Measurements from ENCODE around the gene DNAJC25.
"Not testable (repeated sequence)": the region's sequence is repeated elsewhere in the genome, so short reads cannot be mapped to it uniquely, and the experiment has no call there.

Gene DNAJC25

DNA sequence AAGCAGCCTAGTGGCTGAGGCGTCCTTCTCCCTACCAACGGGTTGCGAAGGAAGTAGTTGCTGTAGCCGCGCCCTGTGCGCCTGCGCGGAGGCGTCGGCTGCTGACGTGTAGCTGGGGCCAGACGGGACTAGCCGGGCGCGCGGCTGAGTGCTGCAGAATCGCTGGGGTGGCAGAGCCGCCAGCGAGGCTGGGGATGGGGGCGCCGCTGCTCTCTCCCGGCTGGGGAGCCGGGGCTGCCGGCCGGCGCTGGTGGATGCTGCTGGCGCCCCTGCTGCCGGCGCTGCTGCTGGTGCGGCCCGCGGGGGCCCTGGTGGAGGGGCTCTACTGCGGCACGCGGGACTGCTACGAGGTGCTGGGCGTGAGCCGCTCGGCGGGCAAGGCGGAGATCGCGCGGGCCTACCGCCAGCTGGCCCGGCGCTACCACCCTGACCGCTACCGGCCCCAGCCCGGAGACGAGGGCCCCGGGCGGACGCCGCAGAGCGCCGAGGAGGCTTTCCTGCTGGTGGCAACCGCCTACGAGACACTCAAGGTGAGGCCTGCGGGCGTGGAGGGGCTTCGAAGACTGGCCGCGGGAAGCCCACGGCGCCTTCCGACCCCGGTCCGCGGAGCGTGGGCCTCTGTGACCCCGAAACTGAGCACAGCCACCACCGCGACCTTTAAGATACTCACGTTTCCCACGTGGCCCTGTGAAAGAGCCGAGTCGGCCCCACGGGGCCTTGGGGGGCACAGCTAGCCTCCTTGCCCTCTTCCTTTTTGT, at the start of gene DNAJC25:
Gene DNAJC25 (plus strand): TSS at position 121 of the 758 bp plus-strand sequence. CDS start 74 bp downstream, at position 195.
- in situ Hi-C loops (cut with MboI; ENCODE audit: low sequenced_read_pairs) = no loop called here

GRCh38 chr9:111582888-111583287, 48.2 kb upstream of the DNAJC25 start:
- in situ Hi-C loops (cut with MboI; ENCODE audit: low sequenced_read_pairs) = no loop called here

- in situ Hi-C loops (cut with MboI; ENCODE audit: low sequenced_read_pairs) = no loop called here
Measured at GRCh38 chr9:111586378-111586777, 44.8 kb upstream of the DNAJC25 start.

DNA sequence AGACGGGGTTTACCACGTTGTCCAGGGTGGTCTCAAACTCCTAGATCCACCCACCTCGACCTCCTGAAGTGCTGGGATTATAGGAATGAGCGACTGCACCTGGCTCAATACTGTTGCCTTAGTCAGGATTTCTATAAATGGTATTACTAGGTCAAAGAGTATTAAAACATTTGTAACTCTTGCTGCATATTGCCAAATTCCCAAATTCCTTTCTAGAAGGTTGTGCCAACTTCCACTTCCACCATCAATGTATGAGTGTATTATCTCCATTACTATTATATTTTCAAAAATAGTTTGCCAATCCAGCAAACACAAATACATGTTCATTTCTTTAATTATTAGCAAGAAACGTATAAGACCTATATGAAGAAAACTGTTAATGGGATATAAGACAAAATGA, 42.3 kb upstream of the DNAJC25 start:
- in situ Hi-C loops (cut with MboI; ENCODE audit: low sequenced_read_pairs) = no loop called here

DNA sequence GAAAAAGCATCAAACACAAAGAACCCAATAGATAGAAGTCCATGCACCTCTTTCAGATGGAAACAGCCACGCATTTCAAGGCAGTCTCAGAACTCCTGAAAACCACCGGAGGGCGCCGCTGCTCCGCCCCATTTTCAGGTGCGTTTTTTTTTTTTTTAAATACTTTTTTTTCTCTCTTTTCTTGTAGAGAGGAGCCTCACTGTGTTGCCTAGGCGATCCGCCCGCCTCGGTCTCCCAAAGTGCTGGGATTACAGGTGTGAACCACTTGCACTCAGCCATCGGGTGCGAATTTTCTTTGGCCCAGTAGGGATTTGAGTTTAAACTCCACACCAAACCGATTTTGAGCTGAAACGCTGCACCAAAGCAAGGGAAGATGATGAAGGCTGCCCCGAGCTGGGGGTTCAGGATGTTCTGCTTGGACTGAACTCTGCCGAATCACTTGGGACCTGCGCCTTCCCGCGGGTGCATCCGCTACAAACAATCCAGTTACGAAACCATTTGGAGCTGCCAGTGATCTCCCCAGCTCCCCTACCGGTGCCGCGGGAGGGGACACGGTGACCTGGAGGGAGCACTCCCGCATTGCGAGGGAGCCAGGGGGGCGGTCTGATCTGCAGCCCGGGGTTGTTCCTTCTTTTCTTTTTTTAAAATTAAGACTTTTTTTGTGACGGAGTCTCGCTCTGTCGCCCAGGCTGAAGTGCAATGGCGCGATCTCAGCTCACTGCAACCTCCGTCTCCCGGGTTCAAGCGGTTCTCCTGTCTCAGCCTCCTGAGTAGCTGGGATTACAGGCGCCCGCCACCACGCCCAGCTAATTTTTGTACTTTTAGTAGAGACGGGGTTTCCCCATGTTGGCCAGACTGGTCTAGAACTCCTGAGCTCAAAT, 33.0 kb upstream of the DNAJC25 start:
- in situ Hi-C loops (cut with MboI; ENCODE audit: low sequenced_read_pairs) = no loop called here

DNA sequence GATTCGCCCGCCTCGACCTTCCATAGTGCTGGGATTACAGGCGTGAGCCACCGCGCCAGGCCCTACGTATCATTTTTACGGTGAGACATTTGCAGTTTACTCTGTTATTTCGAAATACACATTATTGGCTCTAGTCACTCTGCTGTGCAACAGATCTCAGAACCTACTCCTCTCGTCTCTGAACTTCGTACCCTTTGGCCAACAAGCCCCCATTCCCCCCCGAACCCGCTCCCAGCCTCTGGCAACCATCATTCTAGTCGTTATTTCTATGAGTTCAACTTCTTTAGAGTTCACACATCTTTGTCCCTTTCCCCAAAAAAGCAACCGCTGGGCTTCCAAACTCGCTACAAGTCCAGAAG, 32.4 kb upstream of the DNAJC25 start:
- in situ Hi-C loops (cut with MboI; ENCODE audit: low sequenced_read_pairs) = no loop called here

DNA sequence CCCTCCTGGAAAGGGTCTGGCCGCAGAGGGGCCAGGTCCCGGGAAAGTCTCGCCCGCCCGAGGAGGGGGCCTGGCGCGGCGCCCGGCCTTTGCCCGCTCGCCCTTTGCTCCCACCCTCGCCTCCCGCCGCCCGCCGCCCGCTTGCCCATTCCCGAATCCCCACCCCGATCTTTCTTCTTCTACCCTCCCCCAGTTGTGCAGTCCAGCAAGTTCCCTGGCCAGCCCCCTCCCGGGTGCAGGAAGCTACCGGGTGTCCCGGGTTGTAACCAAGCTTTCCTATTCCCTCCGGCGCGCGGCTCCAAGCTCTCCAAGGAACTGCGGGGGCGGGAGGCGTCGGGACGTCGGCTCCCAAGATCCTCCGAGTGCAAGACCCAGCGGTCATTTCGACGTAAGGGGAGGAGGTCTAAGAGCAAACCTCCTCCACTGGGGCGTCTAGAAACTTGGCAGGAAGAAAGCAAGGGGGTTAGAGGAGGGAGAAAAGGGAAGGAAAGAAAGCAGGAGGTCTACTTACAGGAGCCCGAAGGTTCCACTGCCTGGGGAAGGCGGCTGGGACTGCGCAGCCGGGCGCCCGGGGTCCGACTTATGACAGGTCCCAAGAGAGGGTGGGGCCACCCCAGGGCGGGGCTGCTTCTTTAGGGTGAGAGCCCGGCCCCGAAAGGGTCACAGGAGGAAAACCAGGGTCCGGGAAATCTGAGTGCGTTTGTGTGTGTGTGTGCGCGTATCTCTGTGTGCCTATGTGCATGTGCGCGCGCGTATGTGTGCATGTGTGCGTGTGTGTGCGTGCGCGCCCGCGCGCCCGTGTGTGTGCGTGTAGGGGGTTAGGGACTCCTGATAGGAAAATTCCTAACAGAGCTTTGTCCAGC, 31.8 kb upstream of the DNAJC25 start, which contains the start of gene PTGR1:
Gene PTGR1 (minus strand): TSS at position 556 of the 863 bp plus-strand sequence. CDS start 2,225 bp downstream, outside the sequence.
- in situ Hi-C loops (cut with MboI; ENCODE audit: low sequenced_read_pairs) = no loop called here

DNA sequence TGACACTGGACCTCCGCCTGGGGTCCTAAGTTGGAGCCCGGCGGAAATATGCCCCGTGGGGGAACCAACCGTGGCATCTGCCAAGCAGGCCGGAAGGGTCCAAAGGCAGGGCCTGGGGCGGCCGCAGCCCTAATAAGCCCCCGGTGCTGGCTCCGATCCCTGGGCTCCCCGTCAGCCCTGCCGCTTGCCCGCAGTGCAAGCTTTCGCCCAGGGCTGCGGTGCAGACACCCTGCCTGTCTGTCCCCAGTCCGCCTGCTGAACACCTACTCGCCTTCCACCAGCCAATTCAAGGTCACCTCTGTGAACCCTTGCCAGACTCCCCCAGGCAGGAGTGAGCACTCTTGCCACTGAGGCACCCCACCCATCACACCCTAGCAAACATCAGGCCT, 31.2 kb upstream of the DNAJC25 start:
- in situ Hi-C loops (cut with MboI; ENCODE audit: low sequenced_read_pairs) = no loop called here

DNA sequence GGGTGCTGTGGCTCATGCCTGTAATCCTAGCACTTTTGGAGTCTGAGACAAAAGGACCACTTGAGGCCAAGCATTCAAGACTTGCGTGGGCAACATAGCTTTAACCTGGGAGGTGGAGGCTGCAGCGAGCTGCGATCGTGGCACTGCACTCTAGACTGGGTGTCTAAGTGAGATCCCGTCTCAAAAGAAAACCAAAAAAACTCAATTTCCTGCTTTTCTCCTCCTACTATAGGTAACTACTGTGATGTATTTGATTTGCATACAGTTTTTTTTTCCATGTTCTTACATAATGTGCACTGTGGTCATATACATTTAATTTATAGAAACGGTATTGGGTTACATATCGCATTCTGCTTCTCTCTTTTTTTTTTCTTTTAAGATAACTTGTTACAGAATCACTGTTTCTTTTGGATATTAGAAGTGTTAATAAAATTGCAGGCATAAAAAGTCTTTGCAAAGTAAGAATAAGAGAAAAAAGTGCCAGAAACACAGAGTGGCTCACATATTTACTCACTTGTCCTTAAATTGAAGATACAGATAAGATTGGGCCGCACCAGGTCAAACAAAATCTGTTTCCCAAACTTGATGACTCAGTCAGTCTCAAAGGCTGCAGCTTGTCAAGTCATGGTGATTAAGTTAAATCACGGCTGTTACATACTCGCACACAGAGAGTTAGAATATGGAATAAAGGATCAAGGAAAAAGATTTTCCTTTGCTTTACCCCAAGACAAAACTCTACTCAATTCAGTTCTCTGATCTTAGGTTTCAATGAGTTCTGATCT, 29.7 kb upstream of the DNAJC25 start:
- in situ Hi-C loops (cut with MboI; ENCODE audit: low sequenced_read_pairs) = no loop called here

- in situ Hi-C loops (cut with MboI; ENCODE audit: low sequenced_read_pairs) = no loop called here
Measured at GRCh38 chr9:111603041-111603440, 28.1 kb upstream of the DNAJC25 start.

- in situ Hi-C loops (cut with MboI; ENCODE audit: low sequenced_read_pairs) = no loop called here
Measured at GRCh38 chr9:111604054-111604615, 27.0 kb upstream of the DNAJC25 start.

GRCh38 chr9:111605041-111605559, 26.0 kb upstream of the DNAJC25 start:
- in situ Hi-C loops (cut with MboI; ENCODE audit: low sequenced_read_pairs) = no loop called here

DNA sequence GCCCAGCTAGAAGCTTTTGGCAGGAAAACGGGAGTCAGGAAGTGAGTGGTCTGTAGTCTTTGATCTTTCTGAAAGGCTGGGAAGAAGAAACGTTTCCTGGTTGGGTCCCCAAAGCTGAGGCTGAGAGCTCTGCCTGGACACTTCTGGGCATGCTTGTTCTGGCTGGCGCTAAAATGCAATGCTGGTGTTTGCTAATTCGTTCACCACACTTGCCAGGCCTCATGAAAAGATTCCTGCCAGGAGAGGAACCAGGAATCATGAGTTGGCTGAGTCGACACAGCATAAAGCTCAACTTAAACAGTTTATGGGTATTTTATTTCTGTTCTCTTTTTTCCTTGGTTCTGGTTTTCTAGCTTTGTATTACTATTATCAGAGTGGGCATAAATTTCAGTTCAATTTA, 21.0 kb upstream of the DNAJC25 start:
- in situ Hi-C loops (cut with MboI; ENCODE audit: low sequenced_read_pairs) = no loop called here

- in situ Hi-C loops (cut with MboI; ENCODE audit: low sequenced_read_pairs) = no loop called here
Measured at GRCh38 chr9:111610845-111611244, 20.3 kb upstream of the DNAJC25 start.

- in situ Hi-C loops (cut with MboI; ENCODE audit: low sequenced_read_pairs) = no loop called here
Measured at GRCh38 chr9:111613436-111614040, 17.6 kb upstream of the DNAJC25 start.

DNA sequence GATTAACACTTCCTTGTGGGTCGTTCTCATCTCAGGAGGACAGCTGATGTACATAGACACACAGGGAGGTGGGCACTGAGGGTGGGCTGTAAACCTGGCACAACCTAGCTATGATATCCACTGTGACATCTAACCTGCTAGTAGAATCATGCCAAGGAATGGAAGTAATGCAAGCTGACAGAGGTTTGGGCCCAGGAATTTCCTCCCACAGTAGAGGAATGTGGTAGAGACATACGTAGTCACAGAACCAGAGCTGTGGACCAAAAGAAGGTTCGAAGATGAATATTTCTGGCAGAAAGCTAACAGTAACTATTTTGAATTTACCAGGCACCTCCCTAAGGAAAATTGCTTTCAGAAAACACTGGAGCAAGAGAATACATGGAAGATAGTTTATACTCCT, 15.2 kb upstream of the DNAJC25 start:
- in situ Hi-C loops (cut with MboI; ENCODE audit: low sequenced_read_pairs) = no loop called here

DNA sequence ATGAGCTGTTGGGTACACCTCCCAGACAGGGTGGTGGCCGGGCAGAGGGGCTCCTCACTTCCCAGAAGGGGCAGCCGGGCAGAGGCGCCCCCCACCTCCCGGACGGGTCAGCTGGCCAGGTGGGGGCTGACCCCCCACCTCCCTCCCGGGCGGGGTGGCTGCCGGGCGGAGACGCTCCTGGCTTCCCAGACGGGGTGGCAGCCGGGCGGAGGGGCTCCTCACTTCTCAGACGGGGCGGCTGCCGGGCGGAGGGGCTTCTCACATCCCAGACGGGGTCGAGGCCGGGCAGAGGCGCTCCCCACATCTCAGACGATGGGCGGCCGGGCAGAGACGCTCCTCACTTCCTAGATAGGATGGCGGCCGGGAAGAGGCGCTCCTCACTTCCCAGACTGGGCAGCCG, 13.8 kb upstream of the DNAJC25 start:
- in situ Hi-C loops (cut with MboI; ENCODE audit: low sequenced_read_pairs) = not testable (repeated sequence)

GRCh38 chr9:111621895-111622480, 9.1 kb upstream of the DNAJC25 start:
- in situ Hi-C loops (cut with MboI; ENCODE audit: low sequenced_read_pairs) = no loop called here

- in situ Hi-C loops (cut with MboI; ENCODE audit: low sequenced_read_pairs) = no loop called here
Measured at GRCh38 chr9:111622626-111623025, 8.5 kb upstream of the DNAJC25 start.

All from HL-60/S4 treated with retinoic acid at 250 ng/mL for 4 days and 3 days (cell line).